CD4-positive, alpha-beta memory T cell (primary cell): Measurements from ENCODE around the gene ELL2. TPM values are rescaled to one million over a fixed set of nuclear protein-coding genes. Genes with fewer than 3 reads are reported as not detected.

Source experiments
- polyA plus RNA-seq, 2 donors: library from polyadenylated mRNA; unstranded; fragments of 300-500 nt; fragmentation: Illumina TruSeq; gene quantifications; one replicate each; pipeline ENCODE4 v1.2.3, GENCODE V29; 2021
- total RNA-seq, 2 experiments: library from RNA; stranded (reverse); gene quantifications; one replicate each; pipeline ENCODE4 v1.2.3, GENCODE V29; 2021

ELL2 gene
- total and polyA plus RNA-seq, 4 experiments from 2014 or later: 2.8 to 15.6 (median 9.3) TPM

Other genes starting within 250 kb of the ELL2 start
- under 1 TPM; 0.32 to 0.61 TPM for gene RHOBTB3, start 230.5 kb downstream of the ELL2 start, total RNA-seq
- 1 to 10 TPM; 1.6 to 1.8 TPM for gene RHOBTB3, start 230.5 kb downstream of the ELL2 start, polyA plus RNA-seq
- gene GLRX, start 139.1 kb downstream of the ELL2 start, total RNA-seq: 10 to 100 TPM; 73.9 to 75.9 TPM
- 100 to 1,000 TPM; 203 to 207 TPM for gene GLRX, start 139.1 kb downstream of the ELL2 start, polyA plus RNA-seq